Measurements from ENCODE around the gene LATS1.
"Not testable (repeated sequence)": the region's sequence is repeated elsewhere in the genome, so short reads cannot be mapped to it uniquely, and the experiment has no call there.

Gene LATS1

GRCh38 chr6:149716181-149716963 is 1.5 kb downstream of the LATS1 start:
- H3K36me3 Mint-ChIP-seq (ENCODE audit: low read depth) = peaks cover 55% of the 10 kb centered on the region
- peaks cover 44% of the 10 kb centered on the region for H3K4me1 Mint-ChIP-seq (ENCODE audit: low read depth)
- H3K27ac Mint-ChIP-seq = peak overlapping the region; percentile 98
- H3K9me3 Mint-ChIP-seq = no peaks in the 10 kb centered on the region
- H3K4me3 Mint-ChIP-seq = peak overlapping the region; percentile 90
- no peaks in the 10 kb centered on the region for H3K27me3 Mint-ChIP-seq
- DNase-seq = no peak

GRCh38 chr6:149714442-149714841 is 3.5 kb downstream of the LATS1 start:
- H3K4me1 Mint-ChIP-seq (ENCODE audit: low read depth) = peaks cover 54% of the 10 kb centered on the region

GRCh38 chr6:149711711-149712110 is 6.2 kb downstream of the LATS1 start:
- peaks cover 60% of the 10 kb centered on the region for H3K36me3 Mint-ChIP-seq (ENCODE audit: low read depth)
- peak overlapping the region; percentile 64 for H3K27ac Mint-ChIP-seq
- DNase-seq = no peak
- no peaks in the 10 kb centered on the region for H3K27me3 Mint-ChIP-seq
- H3K4me3 Mint-ChIP-seq = no peak overlapping the region
- H3K4me1 Mint-ChIP-seq (ENCODE audit: low read depth) = peaks cover 61% of the 10 kb centered on the region
- no peaks in the 10 kb centered on the region for H3K9me3 Mint-ChIP-seq

More at GRCh38 chr6:149714442-149714841, 3.5 kb downstream of the LATS1 start:
- Mint-ChIP-seq H3K27me3 (no peaks in the 10 kb centered on the region), H3K9me3 (no peaks in the 10 kb centered on the region), H3K27ac (no peak overlapping the region), H3K4me3 (no peak overlapping the region), H3K36me3 (ENCODE audit: low read depth) (peaks cover 60% of the 10 kb centered on the region)
- DNase-seq = no peak

GRCh38 chr6:149701714-149702113 is 16.2 kb downstream of the LATS1 start:
- Mint-ChIP-seq H3K27me3 (no peaks in the 10 kb centered on the region), H3K36me3 (ENCODE audit: low read depth) (peaks cover 50% of the 10 kb centered on the region), H3K9me3 (no peaks in the 10 kb centered on the region), H3K4me3 (no peak overlapping the region), H3K4me1 (ENCODE audit: low read depth) (peaks cover 49% of the 10 kb centered on the region), H3K27ac (no peak overlapping the region)
- no peak for DNase-seq

- no peak overlapping the region for H3K4me3 Mint-ChIP-seq
- DNase-seq = no peak
- H3K4me1 Mint-ChIP-seq (ENCODE audit: low read depth) = peaks cover 37% of the 10 kb centered on the region
- no peaks in the 10 kb centered on the region for H3K9me3 Mint-ChIP-seq
- no peaks in the 10 kb centered on the region for H3K27me3 Mint-ChIP-seq
- H3K27ac Mint-ChIP-seq = no peak overlapping the region
- H3K36me3 Mint-ChIP-seq (ENCODE audit: low read depth) = peaks cover 61% of the 10 kb centered on the region
These were observed 18.8 kb downstream of the LATS1 start for GRCh38 chr6:149699150-149699549.

GRCh38 chr6:149698175-149698574 is 19.7 kb downstream of the LATS1 start:
- no peaks in the 10 kb centered on the region for H3K9me3 Mint-ChIP-seq
- no peak overlapping the region for H3K27ac Mint-ChIP-seq
- H3K4me1 Mint-ChIP-seq (ENCODE audit: low read depth) = peaks cover 32% of the 10 kb centered on the region
- no peak overlapping the region for H3K4me3 Mint-ChIP-seq
- peaks cover 64% of the 10 kb centered on the region for H3K36me3 Mint-ChIP-seq (ENCODE audit: low read depth)
- no peaks in the 10 kb centered on the region for H3K27me3 Mint-ChIP-seq
- no peak for DNase-seq

- DNase-seq = no peak
- H3K27ac Mint-ChIP-seq = peak overlapping the region; percentile 61
- no peaks in the 10 kb centered on the region for H3K27me3 Mint-ChIP-seq
- peaks cover 74% of the 10 kb centered on the region for H3K36me3 Mint-ChIP-seq (ENCODE audit: low read depth)
- H3K4me3 Mint-ChIP-seq = no peak overlapping the region
- H3K4me1 Mint-ChIP-seq (ENCODE audit: low read depth) = peaks cover 29% of the 10 kb centered on the region
- no peaks in the 10 kb centered on the region for H3K9me3 Mint-ChIP-seq
These were observed 21.0 kb downstream of the LATS1 start for GRCh38 chr6:149696901-149697300.

- no peaks in the 10 kb centered on the region for H3K27me3 Mint-ChIP-seq
- H3K36me3 Mint-ChIP-seq (ENCODE audit: low read depth) = peaks cover 73% of the 10 kb centered on the region
- H3K9me3 Mint-ChIP-seq = no peaks in the 10 kb centered on the region
- H3K4me3 Mint-ChIP-seq = no peak overlapping the region
- DNase-seq = no peak
- peaks cover 19% of the 10 kb centered on the region for H3K4me1 Mint-ChIP-seq (ENCODE audit: low read depth)
- peak overlapping the region; percentile 22 for H3K27ac Mint-ChIP-seq
These were observed 23.0 kb downstream of the LATS1 start for GRCh38 chr6:149694921-149695320.

GRCh38 chr6:149691201-149691600 is 26.7 kb downstream of the LATS1 start:
- Mint-ChIP-seq H3K4me1 (ENCODE audit: low read depth) (peaks cover 20% of the 10 kb centered on the region), H3K27ac (no peak overlapping the region), H3K4me3 (no peak overlapping the region), H3K36me3 (ENCODE audit: low read depth) (peaks cover 73% of the 10 kb centered on the region), H3K27me3 (no peaks in the 10 kb centered on the region), H3K9me3 (no peaks in the 10 kb centered on the region)
- DNase-seq = no peak

GRCh38 chr6:149686230-149686629 is 31.7 kb downstream of the LATS1 start:
- peak overlapping the region; percentile 83 for H3K27ac Mint-ChIP-seq
- H3K4me3 Mint-ChIP-seq = no peak overlapping the region
- DNase-seq = no peak
- H3K4me1 Mint-ChIP-seq (ENCODE audit: low read depth) = peaks cover 33% of the 10 kb centered on the region
- H3K27me3 Mint-ChIP-seq = no peaks in the 10 kb centered on the region
- no peaks in the 10 kb centered on the region for H3K9me3 Mint-ChIP-seq
- H3K36me3 Mint-ChIP-seq (ENCODE audit: low read depth) = peaks cover 66% of the 10 kb centered on the region

- H3K4me3 Mint-ChIP-seq = no peak overlapping the region
- no peaks in the 10 kb centered on the region for H3K9me3 Mint-ChIP-seq
- DNase-seq = no peak
- H3K36me3 Mint-ChIP-seq (ENCODE audit: low read depth) = peaks cover 72% of the 10 kb centered on the region
- H3K4me1 Mint-ChIP-seq (ENCODE audit: low read depth) = peaks cover 37% of the 10 kb centered on the region
- H3K27me3 Mint-ChIP-seq = no peaks in the 10 kb centered on the region
- H3K27ac Mint-ChIP-seq = peak overlapping the region; percentile 28
These were observed 34.5 kb downstream of the LATS1 start for GRCh38 chr6:149683256-149683859.

- H3K27ac Mint-ChIP-seq, H3K9me3 Mint-ChIP-seq, DNase-seq, H3K4me3 Mint-ChIP-seq, H3K27me3 Mint-ChIP-seq: not testable (repeated sequence)
- H3K4me1 Mint-ChIP-seq (ENCODE audit: low read depth) = peaks cover 29% of the 10 kb centered on the region
- H3K36me3 Mint-ChIP-seq (ENCODE audit: low read depth) = peaks cover 80% of the 10 kb centered on the region
These were observed 36.1 kb downstream of the LATS1 start for GRCh38 chr6:149681845-149682244.

GRCh38 chr6:149681209-149681608 is 36.7 kb downstream of the LATS1 start:
- no peaks in the 10 kb centered on the region for H3K27me3 Mint-ChIP-seq
- no peak for DNase-seq
- H3K4me1 Mint-ChIP-seq (ENCODE audit: low read depth) = peaks cover 22% of the 10 kb centered on the region
- no peak overlapping the region for H3K4me3 Mint-ChIP-seq
- no peaks in the 10 kb centered on the region for H3K9me3 Mint-ChIP-seq
- H3K36me3 Mint-ChIP-seq (ENCODE audit: low read depth) = peaks cover 79% of the 10 kb centered on the region
- no peak overlapping the region for H3K27ac Mint-ChIP-seq

- Mint-ChIP-seq H3K27ac (peak overlapping the region; percentile 20), H3K4me1 (ENCODE audit: low read depth) (peaks cover 18% of the 10 kb centered on the region), H3K9me3 (no peaks in the 10 kb centered on the region), H3K4me3 (no peak overlapping the region), H3K36me3 (ENCODE audit: low read depth) (peaks cover 80% of the 10 kb centered on the region), H3K27me3 (no peaks in the 10 kb centered on the region)
- no peak for DNase-seq
These were observed 37.4 kb downstream of the LATS1 start for GRCh38 chr6:149680503-149680902.

- not testable (repeated sequence) for H3K27me3 Mint-ChIP-seq; H3K4me1 Mint-ChIP-seq (ENCODE audit: low read depth); H3K9me3 Mint-ChIP-seq; H3K27ac Mint-ChIP-seq; H3K4me3 Mint-ChIP-seq; DNase-seq
- peaks cover 94% of the 10 kb centered on the region for H3K36me3 Mint-ChIP-seq (ENCODE audit: low read depth)
These were observed 45.6 kb downstream of the LATS1 start for GRCh38 chr6:149672265-149672664.

Data from activated T-cell treated with anti-CD3 and anti-CD28 coated beads, Interleukin-2, amount 50 U/mL, for 24 hours (primary cell).